HG03135 (cell line): Measurements from ENCODE around the gene CPNE1.
A peak's percentile ranks its signal among the peaks of the same experiment; 100 is the strongest.
"Not testable (repeated sequence)": the region's sequence is repeated elsewhere in the genome, so short reads cannot be mapped to it uniquely, and the experiment has no call there.

ENCODE experiments used
- ATAC-seq: cut with Tn5 transposase; IDR thresholded peaks from one replicate; pipeline ENCODE4 v1.9.1; 2021; ENCODE audit warnings: mild to moderate bottlenecking, moderate library complexity; ENCODE audit not compliant: unreplicated experiment

CPNE1 gene

DNA sequence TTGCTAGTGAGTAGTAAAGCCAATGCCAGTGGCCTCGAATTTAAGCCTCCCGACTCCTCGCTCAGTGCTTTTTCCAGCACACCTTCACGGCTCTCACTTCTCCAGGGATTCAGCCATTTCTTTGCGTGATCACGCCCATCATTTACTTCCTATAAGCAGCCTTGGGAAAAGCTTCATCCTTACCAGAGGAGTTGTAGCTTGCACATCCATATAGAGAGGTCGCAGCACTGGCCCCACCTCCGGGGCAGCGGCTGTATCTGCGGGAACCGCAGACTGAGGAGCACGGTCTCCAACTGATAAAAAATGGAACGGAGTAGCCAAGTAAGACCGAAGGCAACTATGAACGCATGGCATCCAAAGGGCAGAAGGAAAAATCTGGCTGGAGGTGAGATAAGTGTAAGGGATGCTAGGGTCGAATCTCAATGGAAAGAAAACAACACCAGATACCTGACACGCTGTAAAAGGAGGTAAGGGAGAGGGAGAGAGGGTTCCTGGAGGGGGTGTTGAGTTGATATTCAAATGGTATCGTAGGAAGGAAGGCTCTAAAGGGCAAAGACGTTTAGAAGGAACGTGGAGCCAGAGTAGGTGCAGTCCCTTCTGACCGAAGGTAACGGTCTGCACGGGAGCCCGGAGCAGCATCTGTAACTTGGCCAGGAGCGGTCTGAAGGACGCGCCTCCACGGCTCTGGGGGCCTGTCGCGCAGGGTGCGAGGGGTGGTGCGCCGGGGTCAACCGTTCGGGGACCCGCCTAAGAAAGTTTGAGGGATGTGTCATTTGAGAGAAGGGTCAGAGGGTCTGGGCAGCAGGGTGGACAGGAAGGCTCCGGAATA, 33.8 kb upstream of the CPNE1 start:
- peak; percentile 14 for ATAC-seq

- ATAC-seq, result no peak
Observed at GRCh38 chr20:35697696-35698297, 33.1 kb upstream of the CPNE1 start.

DNA sequence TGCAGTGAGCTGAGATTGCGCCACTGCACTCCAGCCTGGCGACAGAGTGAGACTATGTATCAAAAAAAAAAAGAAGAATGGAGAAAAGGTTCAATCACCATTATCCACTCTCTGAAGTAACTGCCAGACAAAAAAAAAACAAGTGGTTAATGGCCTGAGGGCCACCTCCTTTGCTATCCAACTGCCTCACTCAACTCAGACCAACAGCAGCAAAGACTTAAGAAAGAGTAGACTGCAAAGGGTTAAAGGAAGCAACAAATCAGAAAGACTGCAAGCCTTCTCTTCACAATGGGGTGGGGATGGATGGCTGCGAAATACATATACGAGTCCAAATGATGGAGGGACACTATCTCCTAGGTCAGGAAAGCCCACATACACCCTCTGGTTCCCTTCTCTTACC, 31.3 kb upstream of the CPNE1 start:
- ATAC-seq, result no peak

DNA sequence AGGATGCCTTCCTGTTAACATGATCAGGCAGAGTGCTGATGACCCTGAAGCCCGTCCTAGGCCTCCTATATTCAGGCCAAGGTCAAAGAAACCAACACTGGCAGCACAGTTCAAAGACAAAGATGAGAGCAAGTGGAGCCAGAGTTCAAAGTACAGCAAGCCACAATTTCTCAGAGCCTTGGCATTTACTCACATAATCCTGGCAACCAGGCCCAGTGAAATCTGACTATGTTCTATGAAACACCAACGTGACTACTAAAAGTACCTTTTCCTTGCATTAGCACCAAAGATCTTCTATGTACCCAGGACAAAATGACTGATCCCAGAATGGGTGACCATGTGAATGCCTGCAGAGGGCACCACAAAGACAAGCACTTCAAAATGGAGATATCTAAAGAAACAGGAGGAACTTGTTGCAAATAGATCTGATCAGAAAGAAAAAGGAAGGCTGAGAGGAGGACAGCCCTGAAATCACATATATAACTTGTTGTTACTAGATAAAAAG, 30.6 kb upstream of the CPNE1 start:
- no peak for ATAC-seq

- no peak for ATAC-seq
Observed at GRCh38 chr20:35690265-35690664, 25.6 kb upstream of the CPNE1 start.

- not testable (repeated sequence) for ATAC-seq
Observed at GRCh38 chr20:35686872-35687271, 22.2 kb upstream of the CPNE1 start.

GRCh38 chr20:35685368-35685767, 20.7 kb upstream of the CPNE1 start:
- ATAC-seq, result not testable (repeated sequence)

GRCh38 chr20:35681960-35682359, 17.3 kb upstream of the CPNE1 start:
- ATAC-seq, result no peak

GRCh38 chr20:35680452-35681183, 15.9 kb upstream of the CPNE1 start:
- ATAC-seq, result no peak

- no peak for ATAC-seq
Observed at GRCh38 chr20:35674921-35675320, 10.2 kb upstream of the CPNE1 start.

DNA sequence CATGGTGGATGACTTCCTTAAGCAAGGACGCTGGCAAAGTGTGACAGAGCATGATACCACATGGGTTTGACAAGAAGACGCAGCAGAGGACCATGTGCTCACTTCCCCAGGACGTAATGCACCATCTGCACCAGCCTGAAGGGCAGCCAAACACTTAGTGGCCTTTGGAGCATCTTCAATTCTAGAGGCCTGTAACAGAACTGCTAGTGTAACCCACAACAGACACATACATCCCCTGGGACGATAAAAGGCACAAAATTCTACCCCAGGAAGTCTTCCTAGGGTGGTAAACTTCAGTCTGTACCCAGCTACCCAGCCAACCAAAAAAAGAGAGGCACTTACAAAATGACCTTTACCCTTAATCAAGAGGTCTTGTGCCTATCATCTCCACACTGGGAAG, 9.2 kb upstream of the CPNE1 start:
- ATAC-seq, result no peak

DNA sequence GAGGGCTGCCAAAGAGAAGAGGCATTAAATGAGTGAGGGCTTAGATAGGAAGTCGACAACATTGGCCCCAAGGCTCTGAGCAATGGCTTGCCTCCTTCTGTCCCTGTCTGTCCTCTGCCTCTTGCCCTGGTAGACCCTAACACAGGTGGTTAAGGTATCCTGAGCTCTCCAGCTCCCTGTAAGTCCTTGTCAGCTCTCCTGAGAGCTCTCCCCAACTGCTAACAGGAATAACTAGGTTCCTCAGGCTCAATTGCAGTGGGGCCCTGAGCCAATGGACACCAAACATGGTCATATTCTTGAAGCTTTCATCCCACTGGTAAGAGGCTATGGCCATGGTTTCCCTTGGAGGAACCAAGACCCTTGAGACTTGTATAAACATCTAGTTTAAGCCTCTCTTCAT, 5.0 kb upstream of the CPNE1 start:
- no peak for ATAC-seq

- no peak for ATAC-seq
Observed at GRCh38 chr20:35669221-35669620, 4.5 kb upstream of the CPNE1 start.

- no peak for ATAC-seq
Observed at GRCh38 chr20:35665949-35666288, 1.2 kb upstream of the CPNE1 start.

DNA sequence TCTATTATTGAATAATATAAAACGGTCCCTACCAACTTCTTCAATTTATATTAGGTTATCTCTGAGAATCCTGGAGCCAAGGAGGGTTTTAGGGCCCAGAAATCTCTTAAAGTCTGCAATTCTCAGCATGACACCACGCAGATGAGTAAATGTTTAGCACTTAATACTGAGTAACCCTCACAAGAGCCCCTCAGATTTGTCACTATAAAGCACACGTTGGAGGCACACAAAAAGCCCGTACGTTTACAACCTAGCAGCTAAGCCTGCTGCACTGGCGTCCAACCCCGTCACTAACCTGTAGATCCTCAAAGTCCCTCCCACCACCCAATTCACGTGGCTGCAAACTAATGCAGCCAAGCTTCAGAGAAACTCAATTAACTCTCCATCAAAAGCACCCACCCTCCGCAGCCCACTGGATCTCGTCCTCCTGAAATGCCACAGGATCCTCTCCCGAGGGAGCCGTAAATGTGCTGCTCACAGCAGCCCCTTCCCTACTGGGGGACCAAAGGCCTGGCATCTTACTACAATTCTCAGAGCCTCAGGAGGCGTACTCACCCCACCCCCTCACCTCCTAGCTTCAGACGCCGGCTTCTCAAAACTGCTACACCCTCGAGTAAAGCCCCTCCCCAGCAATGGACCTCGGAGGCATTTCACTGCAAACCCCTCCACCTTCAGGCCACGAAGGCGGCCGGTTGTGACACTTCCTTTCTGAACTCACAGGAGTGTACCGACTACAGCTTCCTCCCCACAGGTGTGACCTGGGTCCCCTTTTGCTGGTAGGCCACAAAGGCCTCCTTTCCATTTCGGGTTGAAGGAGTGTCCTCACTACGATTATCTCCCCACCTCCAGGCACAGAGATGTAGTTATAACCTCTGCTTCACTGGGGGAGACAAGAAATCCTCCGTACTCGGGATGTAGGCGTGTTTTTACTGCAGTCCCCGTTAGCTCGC, 909 bp downstream of the CPNE1 start:
- peak; percentile 36 for ATAC-seq

- no peak for ATAC-seq
Observed at GRCh38 chr20:35662551-35662950, 2.1 kb downstream of the CPNE1 start.

DNA sequence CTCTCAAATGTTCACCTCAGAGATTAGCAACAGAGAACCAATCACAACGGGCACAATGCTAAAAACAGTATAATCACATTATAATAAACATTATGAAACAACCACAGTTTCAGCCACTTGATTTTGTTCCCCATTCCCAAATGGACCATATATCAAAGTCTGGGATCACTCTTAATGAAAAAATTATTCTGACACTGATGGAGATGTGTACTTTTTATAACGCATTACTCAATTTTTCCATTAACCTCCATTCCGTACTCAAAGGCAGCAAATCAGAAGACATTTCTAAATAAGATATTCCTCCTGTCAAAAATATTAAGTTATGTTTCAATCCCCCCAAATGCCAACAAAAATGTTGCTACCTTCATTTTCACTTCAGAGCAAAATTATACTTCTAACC, 2.8 kb downstream of the CPNE1 start:
- no peak for ATAC-seq

GRCh38 chr20:35661053-35661452, 3.6 kb downstream of the CPNE1 start:
- ATAC-seq, result no peak

GRCh38 chr20:35660122-35660937, 4.4 kb downstream of the CPNE1 start:
- no peak for ATAC-seq

DNA sequence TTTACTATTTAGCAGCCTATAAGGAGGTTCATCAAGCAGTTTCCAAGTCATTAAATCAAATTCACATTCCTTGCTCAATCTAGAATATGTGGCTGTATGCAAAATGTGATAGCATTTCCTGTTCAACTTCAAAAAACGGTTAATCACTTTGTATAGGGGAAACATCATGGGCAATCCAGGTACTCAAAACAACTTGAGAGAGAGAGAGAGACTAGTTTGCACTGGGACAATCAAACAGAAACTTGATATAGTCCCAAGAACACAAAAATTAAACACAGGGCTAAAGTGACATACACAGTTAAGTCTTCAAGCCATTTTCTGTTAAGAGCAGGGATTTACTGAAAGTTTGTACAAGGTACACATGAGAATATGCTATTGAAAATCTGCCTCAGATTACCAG, 7.4 kb downstream of the CPNE1 start:
- no peak for ATAC-seq
